Stimulated activated CD4-positive, alpha-beta T cell treated with anti-CD3 and anti-CD28 coated beads, TNF-alpha, amount 100 ng/mL, for 24 hours (primary cell): ENCODE measurements around the gene CLCN2.
A peak's percentile ranks its signal among the peaks of the same experiment; 100 is the strongest.
"Not testable (repeated sequence)": the region's sequence is repeated elsewhere in the genome, so short reads cannot be mapped to it uniquely, and the experiment has no call there.

Experiments
- DNase-seq, 3 experiments: peaks; one replicate each; pipeline ENCODE4 v3.0.0-alpha.2; 2020; ENCODE audit warnings: low read depth in 3 of 3

CLCN2 gene

DNA sequence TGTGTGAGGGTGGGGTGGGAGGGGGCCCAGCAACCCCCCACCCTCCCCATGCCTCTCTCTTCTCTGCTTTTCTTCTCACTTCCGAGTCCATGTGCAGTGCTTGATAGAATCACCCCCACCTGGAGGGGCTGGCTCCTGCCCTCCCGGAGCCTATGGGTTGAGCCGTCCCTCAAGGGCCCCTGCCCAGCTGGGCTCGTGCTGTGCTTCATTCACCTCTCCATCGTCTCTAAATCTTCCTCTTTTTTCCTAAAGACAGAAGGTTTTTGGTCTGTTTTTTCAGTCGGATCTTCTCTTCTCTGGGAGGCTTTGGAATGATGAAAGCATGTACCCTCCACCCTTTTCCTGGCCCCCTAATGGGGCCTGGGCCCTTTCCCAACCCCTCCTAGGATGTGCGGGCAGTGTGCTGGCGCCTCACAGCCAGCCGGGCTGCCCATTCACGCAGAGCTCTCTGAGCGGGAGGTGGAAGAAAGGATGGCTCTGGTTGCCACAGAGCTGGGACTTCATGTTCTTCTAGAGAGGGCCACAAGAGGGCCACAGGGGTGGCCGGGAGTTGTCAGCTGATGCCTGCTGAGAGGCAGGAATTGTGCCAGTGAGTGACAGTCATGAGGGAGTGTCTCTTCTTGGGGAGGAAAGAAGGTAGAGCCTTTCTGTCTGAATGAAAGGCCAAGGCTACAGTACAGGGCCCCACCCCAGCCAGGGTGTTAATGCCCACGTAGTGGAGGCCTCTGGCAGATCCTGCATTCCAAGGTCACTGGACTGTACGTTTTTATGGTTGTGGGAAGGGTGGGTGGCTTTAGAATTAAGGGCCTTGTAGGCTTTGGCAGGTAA, 15.9 kb downstream of the CLCN2 start:
- DNase-seq: no peak

DNA sequence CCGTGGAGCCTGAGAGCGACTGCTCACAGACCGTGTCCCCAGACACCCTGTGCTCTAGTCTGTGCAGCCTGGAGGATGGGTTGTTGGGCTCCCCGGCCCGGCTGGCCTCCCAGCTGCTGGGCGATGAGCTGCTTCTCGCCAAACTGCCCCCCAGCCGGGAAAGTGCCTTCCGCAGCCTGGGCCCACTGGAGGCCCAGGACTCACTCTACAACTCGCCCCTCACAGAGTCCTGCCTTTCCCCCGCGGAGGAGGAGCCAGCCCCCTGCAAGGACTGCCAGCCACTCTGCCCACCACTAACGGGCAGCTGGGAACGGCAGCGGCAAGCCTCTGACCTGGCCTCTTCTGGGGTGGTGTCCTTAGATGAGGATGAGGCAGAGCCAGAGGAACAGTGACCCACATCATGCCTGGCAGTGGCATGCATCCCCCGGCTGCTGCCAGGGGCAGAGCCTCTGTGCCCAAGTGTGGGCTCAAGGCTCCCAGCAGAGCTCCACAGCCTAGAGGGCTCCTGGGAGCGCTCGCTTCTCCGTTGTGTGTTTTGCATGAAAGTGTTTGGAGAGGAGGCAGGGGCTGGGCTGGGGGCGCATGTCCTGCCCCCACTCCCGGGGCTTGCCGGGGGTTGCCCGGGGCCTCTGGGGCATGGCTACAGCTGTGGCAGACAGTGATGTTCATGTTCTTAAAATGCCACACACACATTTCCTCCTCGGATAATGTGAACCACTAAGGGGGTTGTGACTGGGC, 16.7 kb downstream of the CLCN2 start:
- DNase-seq: no peak

DNA sequence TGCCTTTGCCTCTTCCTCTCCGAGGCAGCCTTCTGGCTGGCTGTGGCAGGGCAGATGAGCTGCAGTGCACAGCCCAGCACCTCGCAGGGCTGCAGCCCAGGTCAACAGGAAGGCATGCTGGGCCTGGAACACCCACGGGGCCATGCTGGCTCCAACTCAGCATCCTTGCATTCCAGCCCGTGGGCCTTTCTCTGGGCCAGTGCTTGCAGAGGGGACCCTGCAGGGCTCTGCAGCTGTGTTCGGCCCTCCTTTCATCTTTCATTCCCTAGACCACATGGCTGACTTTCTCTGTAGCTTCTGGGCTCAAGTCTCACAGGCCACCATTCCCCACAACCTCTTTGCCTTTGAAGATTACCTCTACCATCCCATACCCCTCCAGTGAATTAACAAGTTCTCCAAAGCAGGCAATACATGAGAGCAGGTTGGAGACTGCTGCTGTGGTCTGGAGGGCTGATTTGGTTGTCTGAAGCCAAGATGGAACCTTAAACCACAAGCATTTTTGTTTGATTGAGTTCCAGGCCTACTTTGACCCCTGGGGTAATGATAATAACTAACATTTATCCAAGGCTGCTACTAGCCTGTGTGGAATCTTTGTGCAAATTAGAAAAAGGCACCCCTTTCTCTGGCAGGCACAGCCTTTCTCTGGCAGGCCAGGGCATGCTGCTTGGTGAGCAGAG, 18.1 kb downstream of the CLCN2 start:
- no peak for DNase-seq

DNA sequence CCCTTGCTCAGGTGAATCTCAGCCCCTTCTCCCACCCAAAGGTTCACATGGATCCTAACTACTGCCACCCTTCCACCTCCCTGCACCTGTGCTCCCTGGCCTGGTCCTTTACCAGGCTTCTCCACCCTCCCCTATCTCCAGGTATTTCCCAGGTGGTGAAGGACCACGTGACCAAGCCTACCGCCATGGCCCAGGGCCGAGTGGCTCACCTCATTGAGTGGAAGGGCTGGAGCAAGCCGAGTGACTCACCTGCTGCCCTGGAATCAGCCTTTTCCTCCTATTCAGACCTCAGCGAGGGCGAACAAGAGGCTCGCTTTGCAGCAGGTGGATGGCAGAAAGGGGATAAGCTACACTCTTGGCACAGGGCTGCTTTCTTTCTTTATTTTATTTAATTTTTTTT, 19.5 kb downstream of the CLCN2 start:
- no peak for DNase-seq

DNA sequence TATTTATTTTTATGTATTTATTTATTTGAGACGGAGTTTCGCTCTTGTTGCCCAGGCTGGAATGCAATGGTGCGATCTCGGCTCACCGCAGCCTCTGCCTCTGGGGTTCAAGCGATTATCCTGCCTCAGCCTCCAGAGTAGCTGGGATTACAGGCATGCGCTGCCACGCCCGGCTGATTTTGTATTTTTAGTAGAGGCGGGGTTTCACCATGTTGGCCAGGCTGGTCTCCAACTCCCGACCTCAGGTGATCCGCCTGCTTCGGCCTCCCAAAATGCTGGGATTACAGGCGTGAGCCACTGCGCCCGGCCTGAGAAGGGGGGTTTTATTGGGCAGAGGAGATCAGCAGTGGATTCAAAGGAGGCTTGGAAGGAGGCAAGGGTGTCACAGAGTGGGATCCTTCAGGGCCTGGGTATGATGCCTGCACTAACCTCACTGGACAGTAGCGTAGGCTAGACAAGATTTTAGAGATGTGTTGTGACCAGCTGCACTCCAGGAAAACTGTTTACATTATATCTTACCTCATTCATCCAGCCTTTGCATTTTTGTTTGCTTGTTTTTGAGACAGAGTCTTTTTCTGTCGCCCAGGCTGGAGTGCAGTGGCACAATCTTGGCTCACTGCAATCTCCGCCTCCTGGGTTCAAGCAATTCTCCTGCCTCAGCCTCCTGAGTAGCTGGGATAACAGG, 21.8 kb downstream of the CLCN2 start:
- DNase-seq: not testable (repeated sequence)

DNA sequence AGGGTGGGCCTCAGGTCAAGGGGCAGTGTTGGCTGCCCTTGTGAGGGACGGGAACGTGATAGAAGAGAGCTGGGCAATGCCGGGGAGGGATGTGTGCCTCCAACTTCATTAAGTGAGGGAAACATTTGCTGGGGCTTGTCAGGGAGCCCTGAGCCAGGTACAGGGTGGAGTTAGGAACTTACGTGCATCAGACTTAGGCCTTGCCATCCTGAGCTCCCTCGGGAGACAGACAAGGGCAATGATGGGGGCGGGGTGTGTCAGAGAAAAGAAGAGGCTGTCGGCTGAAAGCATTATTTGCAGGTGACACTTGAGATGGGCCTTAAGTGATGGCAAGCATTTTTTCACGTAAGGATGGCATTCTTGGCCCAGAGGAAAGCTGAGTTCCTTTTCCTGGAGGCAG, 22.4 kb downstream of the CLCN2 start:
- DNase-seq: no peak

DNA sequence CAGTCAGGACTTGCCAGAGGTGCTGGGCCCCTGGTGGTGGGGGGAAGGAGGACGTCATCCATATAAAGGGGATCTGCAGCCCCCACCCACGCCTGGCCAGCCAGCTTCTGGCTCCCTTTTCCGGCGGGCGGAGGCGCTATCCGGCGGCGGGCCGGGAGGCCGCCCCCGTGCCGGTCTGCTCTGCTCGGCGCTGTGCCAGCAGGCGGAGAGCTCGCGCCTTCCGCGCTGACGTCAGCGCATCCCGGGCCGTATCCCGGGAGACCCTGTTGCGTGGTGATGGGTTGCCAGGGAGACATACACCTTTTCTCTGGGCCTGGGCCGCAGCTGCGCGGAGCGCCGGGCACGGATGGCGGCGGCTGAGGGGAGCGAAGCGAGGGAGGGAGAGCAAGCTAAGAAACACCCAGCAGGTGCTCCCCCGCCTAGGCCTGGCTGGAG, 22.9 kb downstream of the CLCN2 start:
- DNase-seq: no peak

DNA sequence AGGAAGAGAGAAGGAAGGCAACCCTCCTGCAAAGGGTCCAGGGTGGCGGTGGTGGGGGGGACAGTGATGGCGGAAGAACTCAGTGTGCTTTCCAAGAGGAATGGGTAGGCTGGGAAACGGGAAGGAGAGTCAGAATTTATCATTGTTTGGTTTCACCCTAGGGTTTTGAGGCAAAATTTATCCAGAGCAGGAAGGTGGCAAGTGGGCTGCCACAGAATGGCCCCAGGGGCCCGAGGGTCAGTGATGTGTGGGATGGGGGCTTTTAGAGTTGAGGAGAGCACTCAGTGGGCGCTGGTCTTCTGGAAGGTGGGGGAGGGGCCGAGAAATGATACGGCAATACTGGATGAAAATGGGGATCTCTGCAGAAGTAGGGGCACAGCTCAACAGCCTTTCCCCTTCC, 23.4 kb downstream of the CLCN2 start:
- no peak for DNase-seq

DNA sequence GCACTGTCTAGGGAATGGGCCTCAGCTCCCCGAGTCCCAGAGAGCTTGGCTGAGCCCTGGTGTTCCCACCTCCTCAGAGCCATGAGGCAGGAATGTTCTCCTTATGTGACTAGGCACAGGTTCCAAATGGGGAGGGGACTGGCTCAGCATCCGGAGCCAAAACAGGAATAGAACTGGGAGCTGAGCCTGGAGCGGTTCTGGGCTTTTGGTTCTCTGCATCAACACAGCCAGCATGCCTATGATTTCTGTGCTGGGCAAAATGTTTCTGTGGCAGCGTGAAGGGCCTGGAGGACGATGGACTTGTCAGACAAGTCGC, 24.0 kb downstream of the CLCN2 start, which contains the start of gene FAM131A:
TSS of gene FAM131A (plus strand) at position 202 of the 316 bp plus-strand sequence. CDS start at position 233, 31 bp downstream.
- no peak for DNase-seq

DNA sequence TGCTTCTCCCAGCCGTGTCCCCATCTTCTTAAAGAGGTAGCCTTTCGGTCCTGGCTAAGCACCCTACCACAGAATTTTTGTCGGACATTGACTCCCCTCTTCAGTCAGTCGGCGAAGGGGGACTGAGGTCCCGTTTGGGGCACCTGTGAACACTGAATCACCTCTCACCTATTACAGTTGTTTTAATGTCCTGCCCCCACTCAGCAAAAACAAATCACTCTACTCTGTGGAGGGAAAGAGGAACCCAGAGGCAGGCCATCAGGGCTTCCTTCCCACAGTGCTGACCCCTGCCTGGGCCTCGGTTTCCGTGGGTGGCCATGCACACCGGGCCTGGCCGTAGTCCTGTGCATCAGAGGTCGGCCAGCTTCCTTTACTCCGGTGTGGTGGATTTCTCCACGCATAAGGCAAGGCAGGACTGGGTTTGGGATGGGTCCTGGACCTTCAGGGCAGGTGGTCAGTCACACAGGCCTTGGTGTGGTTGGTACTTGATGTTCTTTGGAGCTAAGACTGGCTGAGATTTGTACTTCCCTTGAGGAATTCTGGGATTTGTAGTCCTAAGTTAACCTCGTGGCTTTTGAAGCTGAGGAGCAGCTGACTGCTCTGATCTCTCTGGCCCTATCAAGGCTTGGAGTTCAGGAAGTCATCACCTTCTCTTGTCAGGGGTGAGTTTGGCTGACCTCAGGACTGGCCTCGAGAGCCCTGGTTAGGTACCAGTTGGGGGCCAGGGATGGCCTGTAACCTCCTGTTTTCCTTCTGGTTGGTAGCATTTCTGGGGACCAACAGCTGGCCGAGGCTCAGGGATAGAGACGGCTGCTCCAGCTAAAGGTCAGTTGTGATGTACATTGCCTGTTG, 24.6 kb downstream of the CLCN2 start:
- DNase-seq: no peak

GRCh38 chr3:184335661-184336546, 25.5 kb downstream of the CLCN2 start:
- peak; percentile 75 to 86 (median 84) for DNase-seq

DNA sequence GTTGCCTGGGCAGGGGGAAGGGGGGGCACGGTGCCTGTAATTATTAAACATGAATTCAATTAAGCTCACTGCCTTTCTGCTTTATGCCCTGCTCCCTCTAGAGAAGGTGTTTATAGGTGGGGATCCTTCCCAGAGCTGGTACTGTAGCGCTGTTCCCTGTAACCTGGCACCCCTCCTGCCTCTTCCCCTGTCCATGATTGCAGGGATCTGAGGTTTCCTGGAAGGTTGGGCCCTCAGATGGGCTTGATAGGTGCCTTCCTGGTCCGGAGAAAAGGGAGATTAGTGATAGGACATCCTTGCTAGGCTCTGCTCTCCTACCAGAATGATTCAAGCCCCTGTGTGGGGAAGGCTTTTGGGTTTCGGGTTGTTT, 26.1 kb downstream of the CLCN2 start:
- no peak for DNase-seq

DNA sequence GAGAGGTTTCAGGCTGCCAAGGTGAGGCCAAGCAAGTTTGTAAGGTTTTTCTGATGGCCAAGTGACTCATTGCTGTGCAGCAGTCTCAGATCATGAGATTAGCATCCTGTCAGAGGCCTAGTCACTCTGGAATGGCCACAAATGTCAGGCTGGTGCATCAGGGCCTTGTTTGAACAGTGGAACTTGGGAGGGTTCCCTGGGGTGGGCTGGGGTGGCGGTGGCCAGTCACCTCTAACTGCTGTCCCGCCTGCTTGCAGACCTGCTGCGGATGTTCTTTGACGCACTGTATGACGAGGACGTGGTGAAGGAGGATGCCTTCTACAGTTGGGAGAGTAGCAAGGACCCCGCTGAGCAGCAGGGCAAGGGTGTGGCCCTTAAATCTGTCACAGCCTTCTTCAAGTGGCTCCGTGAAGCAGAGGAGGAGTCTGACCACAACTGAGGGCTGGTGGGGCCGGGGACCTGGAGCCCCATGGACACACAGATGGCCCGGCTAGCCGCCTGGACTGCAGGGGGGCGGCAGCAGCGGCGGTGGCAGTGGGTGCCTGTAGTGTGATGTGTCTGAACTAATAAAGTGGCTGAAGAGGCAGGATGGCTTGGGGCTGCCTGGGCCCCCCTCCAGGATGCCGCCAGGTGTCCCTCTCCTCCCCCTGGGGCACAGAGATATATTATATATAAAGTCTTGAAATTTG, 26.8 kb downstream of the CLCN2 start:
- DNase-seq: peak in 1 of 3 experiments; percentile 34

GRCh38 chr3:184333700-184334099, 27.7 kb downstream of the CLCN2 start:
- DNase-seq: no peak

GRCh38 chr3:184333190-184333589, 28.2 kb downstream of the CLCN2 start:
- no peak for DNase-seq

GRCh38 chr3:184332370-184333090, 28.9 kb downstream of the CLCN2 start:
- DNase-seq: no peak

DNA sequence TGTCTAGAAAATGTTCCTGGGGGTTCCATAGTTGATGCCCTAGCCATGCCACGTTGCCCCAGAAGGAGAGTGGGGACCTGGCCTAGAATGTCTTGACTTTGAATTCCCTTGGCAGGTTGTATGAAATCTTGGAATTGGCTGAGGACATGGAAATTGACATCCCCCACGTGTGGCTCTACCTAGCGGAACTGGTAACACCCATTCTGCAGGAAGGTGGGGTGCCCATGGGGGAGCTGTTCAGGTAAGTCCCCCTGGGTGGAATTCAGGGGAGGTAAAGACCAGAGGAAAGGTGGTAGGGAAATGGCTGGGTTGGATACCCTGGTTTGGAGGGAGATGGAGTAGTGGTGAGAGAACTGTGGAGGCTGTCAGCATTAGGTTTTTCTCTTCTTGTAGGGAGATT, 32.9 kb downstream of the CLCN2 start:
- DNase-seq: no peak

DNA sequence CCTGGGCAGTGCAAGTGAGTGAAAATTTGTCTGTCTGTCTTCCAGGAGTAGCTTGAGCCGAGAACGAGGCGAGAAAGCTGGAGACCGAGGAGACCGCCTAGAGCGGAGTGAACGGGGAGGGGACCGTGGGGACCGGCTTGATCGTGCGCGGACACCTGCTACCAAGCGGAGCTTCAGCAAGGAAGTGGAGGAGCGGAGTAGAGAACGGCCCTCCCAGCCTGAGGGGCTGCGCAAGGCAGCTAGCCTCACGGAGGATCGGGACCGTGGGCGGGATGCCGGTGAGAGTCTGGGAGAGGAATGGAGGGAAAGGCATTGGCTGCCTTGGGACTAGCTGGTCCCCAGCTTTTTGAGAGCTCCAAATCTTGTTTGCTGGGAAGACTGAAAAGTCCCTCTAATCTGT, 34.2 kb downstream of the CLCN2 start:
- no peak for DNase-seq
